ENCODE results near the gene ZBTB7C.

Gene ZBTB7C

GRCh38 chr18:48226401-48226800 is 182.8 kb downstream of the ZBTB7C start:
- H3K4me3 ChIP-seq (ENCODE audit: low read depth, low read length) = no peak overlapping the region

GRCh38 chr18:48222118-48222517 is 187.1 kb downstream of the ZBTB7C start:
- Histone ChIP-seq H3K9ac (ENCODE audit: low read length) (no peak overlapping the region), H3K4me1 (ENCODE audit: control insufficient read depth, insufficient read depth, low read length) (no peaks in the 10 kb centered on the region), H3K4me3 (ENCODE audit: low read depth, low read length) (no peak overlapping the region), H3K36me3 (ENCODE audit: control insufficient read depth, insufficient read depth, low read length) (no peaks in the 10 kb centered on the region), H3K9me3 (ENCODE audit: control insufficient read depth, insufficient read depth, low read depth, low read length) (no peaks in the 10 kb centered on the region), H3K27me3 (ENCODE audit: control insufficient read depth, insufficient read depth, low read length) (peaks cover 4% of the 10 kb centered on the region; the same call in 1 of the 2 replicates), H3K27ac (ENCODE audit: low read depth, low read length) (no peak overlapping the region)

More at GRCh38 chr18:48226401-48226800, 182.8 kb downstream of the ZBTB7C start:
- H3K9ac ChIP-seq (ENCODE audit: low read length) = no peak overlapping the region
- no peak overlapping the region for H3K27ac ChIP-seq (ENCODE audit: low read depth, low read length)
- H3K9me3 ChIP-seq (ENCODE audit: control insufficient read depth, insufficient read depth, low read depth, low read length) = no peaks in the 10 kb centered on the region
- H3K4me1 ChIP-seq (ENCODE audit: control insufficient read depth, insufficient read depth, low read length) = no peaks in the 10 kb centered on the region; the same call in 1 of the 2 replicates
- H3K27me3 ChIP-seq (ENCODE audit: control insufficient read depth, insufficient read depth, low read length) = peaks cover 4% of the 10 kb centered on the region; the same call in 1 of the 2 replicates
- H3K36me3 ChIP-seq (ENCODE audit: control insufficient read depth, insufficient read depth, low read length) = no peaks in the 10 kb centered on the region

- no peaks in the 10 kb centered on the region for H3K4me1 ChIP-seq (ENCODE audit: control insufficient read depth, insufficient read depth, low read length)
- no peak overlapping the region for H3K9ac ChIP-seq (ENCODE audit: low read length)
- no peak overlapping the region for H3K4me3 ChIP-seq (ENCODE audit: low read depth, low read length)
- no peaks in the 10 kb centered on the region for H3K36me3 ChIP-seq (ENCODE audit: control insufficient read depth, insufficient read depth, low read length)
- H3K27ac ChIP-seq (ENCODE audit: low read depth, low read length) = no peak overlapping the region
- H3K9me3 ChIP-seq (ENCODE audit: control insufficient read depth, insufficient read depth, low read depth, low read length) = no peaks in the 10 kb centered on the region
- peaks cover 4% of the 10 kb centered on the region; the same call in 1 of the 2 replicates for H3K27me3 ChIP-seq (ENCODE audit: control insufficient read depth, insufficient read depth, low read length)
Observed at GRCh38 chr18:48219810-48220499, 189.2 kb downstream of the ZBTB7C start.

- Histone ChIP-seq H3K27ac (ENCODE audit: low read depth, low read length) (no peak overlapping the region), H3K4me1 (ENCODE audit: control insufficient read depth, insufficient read depth, low read length) (no peaks in the 10 kb centered on the region), H3K27me3 (ENCODE audit: control insufficient read depth, insufficient read depth, low read length) (peaks cover 4% of the 10 kb centered on the region; the same call in 1 of the 2 replicates), H3K9ac (ENCODE audit: low read length) (no peak overlapping the region), H3K4me3 (ENCODE audit: low read depth, low read length) (no peak overlapping the region), H3K36me3 (ENCODE audit: control insufficient read depth, insufficient read depth, low read length) (no peaks in the 10 kb centered on the region), H3K9me3 (ENCODE audit: control insufficient read depth, insufficient read depth, low read depth, low read length) (no peaks in the 10 kb centered on the region)
Observed at GRCh38 chr18:48219037-48219809, 190.0 kb downstream of the ZBTB7C start.

GRCh38 chr18:48218285-48219022 is 190.7 kb downstream of the ZBTB7C start:
- Histone ChIP-seq H3K27ac (ENCODE audit: low read depth, low read length) (no peak overlapping the region), H3K4me1 (ENCODE audit: control insufficient read depth, insufficient read depth, low read length) (no peaks in the 10 kb centered on the region), H3K9ac (ENCODE audit: low read length) (no peak overlapping the region), H3K27me3 (ENCODE audit: control insufficient read depth, insufficient read depth, low read length) (peaks cover 4% of the 10 kb centered on the region; the same call in 1 of the 2 replicates), H3K4me3 (ENCODE audit: low read depth, low read length) (no peak overlapping the region), H3K36me3 (ENCODE audit: control insufficient read depth, insufficient read depth, low read length) (no peaks in the 10 kb centered on the region), H3K9me3 (ENCODE audit: control insufficient read depth, insufficient read depth, low read depth, low read length) (peaks cover 5% of the 10 kb centered on the region)

GRCh38 chr18:48217258-48218250 is 191.6 kb downstream of the ZBTB7C start:
- H3K4me1 ChIP-seq (ENCODE audit: control insufficient read depth, insufficient read depth, low read length) = no peaks in the 10 kb centered on the region
- H3K9me3 ChIP-seq (ENCODE audit: control insufficient read depth, insufficient read depth, low read depth, low read length) = peaks cover 5% of the 10 kb centered on the region
- H3K27me3 ChIP-seq (ENCODE audit: control insufficient read depth, insufficient read depth, low read length) = peaks cover 4% of the 10 kb centered on the region; the same call in 1 of the 2 replicates
- no peak overlapping the region for H3K4me3 ChIP-seq (ENCODE audit: low read depth, low read length)
- no peak overlapping the region for H3K9ac ChIP-seq (ENCODE audit: low read length)
- H3K36me3 ChIP-seq (ENCODE audit: control insufficient read depth, insufficient read depth, low read length) = no peaks in the 10 kb centered on the region
- no peak overlapping the region for H3K27ac ChIP-seq (ENCODE audit: low read depth, low read length)

- H3K27me3 ChIP-seq (ENCODE audit: control insufficient read depth, insufficient read depth, low read length) = no peaks in the 10 kb centered on the region
- no peak overlapping the region for H3K9ac ChIP-seq (ENCODE audit: low read length)
- no peak overlapping the region for H3K4me3 ChIP-seq (ENCODE audit: low read depth, low read length)
- H3K36me3 ChIP-seq (ENCODE audit: control insufficient read depth, insufficient read depth, low read length) = no peaks in the 10 kb centered on the region
- no peaks in the 10 kb centered on the region for H3K4me1 ChIP-seq (ENCODE audit: control insufficient read depth, insufficient read depth, low read length)
- H3K9me3 ChIP-seq (ENCODE audit: control insufficient read depth, insufficient read depth, low read depth, low read length) = peaks cover 6% of the 10 kb centered on the region
- no peak overlapping the region for H3K27ac ChIP-seq (ENCODE audit: low read depth, low read length)
Observed at GRCh38 chr18:48216639-48217257, 192.4 kb downstream of the ZBTB7C start.

- Histone ChIP-seq H3K27ac (ENCODE audit: low read depth, low read length) (no peak overlapping the region), H3K4me3 (ENCODE audit: low read depth, low read length) (no peak overlapping the region), H3K4me1 (ENCODE audit: control insufficient read depth, insufficient read depth, low read length) (no peaks in the 10 kb centered on the region), H3K9me3 (ENCODE audit: control insufficient read depth, insufficient read depth, low read depth, low read length) (peaks cover 12% of the 10 kb centered on the region), H3K36me3 (ENCODE audit: control insufficient read depth, insufficient read depth, low read length) (no peaks in the 10 kb centered on the region), H3K9ac (ENCODE audit: low read length) (no peak overlapping the region), H3K27me3 (ENCODE audit: control insufficient read depth, insufficient read depth, low read length) (no peaks in the 10 kb centered on the region)
Observed at GRCh38 chr18:48215876-48216638, 193.1 kb downstream of the ZBTB7C start.

- H3K4me3 ChIP-seq (ENCODE audit: low read depth, low read length) = no peak overlapping the region
- no peak overlapping the region for H3K27ac ChIP-seq (ENCODE audit: low read depth, low read length)
- peaks cover 12% of the 10 kb centered on the region for H3K9me3 ChIP-seq (ENCODE audit: control insufficient read depth, insufficient read depth, low read depth, low read length)
- H3K9ac ChIP-seq (ENCODE audit: low read length) = no peak overlapping the region
- no peaks in the 10 kb centered on the region for H3K36me3 ChIP-seq (ENCODE audit: control insufficient read depth, insufficient read depth, low read length)
- H3K27me3 ChIP-seq (ENCODE audit: control insufficient read depth, insufficient read depth, low read length) = no peaks in the 10 kb centered on the region
- no peaks in the 10 kb centered on the region for H3K4me1 ChIP-seq (ENCODE audit: control insufficient read depth, insufficient read depth, low read length)
Observed at GRCh38 chr18:48213791-48214190, 195.4 kb downstream of the ZBTB7C start.
